WTC11 (cell line): Measurements from ENCODE around the gene CTAGE8.
"Not testable (repeated sequence)": the region's sequence is repeated elsewhere in the genome, so short reads cannot be mapped to it uniquely, and the experiment has no call there.

Experiments used
- CREB1 ChIP-seq: sonication (generic); formaldehyde crosslinking; IDR thresholded peaks from 2 replicates; pipeline ENCODE4 v1.8.0; 2023; ENCODE audit warnings: mild to moderate bottlenecking, missing genetic modification reagents
- GTF2I ChIP-seq: fragments of 250-450 bp; sonication (Bioruptor Pico); conservative IDR thresholded peaks from 2 replicates; pipeline ENCODE4 v1.4.0; 2021; ENCODE audit warnings: mild to moderate bottlenecking
- TF ChIP-seq, protein P1 (sequence below): fragments of 200-600 bp; IDR thresholded peaks from 2 replicates; pipeline ENCODE4 v1.8.0; 2022; ENCODE audit warnings: antibody characterized with exemption
- TF ChIP-seq, protein P2 (sequence below): sonication (generic); formaldehyde crosslinking; conservative IDR thresholded peaks from 2 replicates; pipeline ENCODE4 v1.8.1; 2022; ENCODE audit warnings: mild to moderate bottlenecking, missing genetic modification reagents

- TF ChIP-seq, protein P1, sequence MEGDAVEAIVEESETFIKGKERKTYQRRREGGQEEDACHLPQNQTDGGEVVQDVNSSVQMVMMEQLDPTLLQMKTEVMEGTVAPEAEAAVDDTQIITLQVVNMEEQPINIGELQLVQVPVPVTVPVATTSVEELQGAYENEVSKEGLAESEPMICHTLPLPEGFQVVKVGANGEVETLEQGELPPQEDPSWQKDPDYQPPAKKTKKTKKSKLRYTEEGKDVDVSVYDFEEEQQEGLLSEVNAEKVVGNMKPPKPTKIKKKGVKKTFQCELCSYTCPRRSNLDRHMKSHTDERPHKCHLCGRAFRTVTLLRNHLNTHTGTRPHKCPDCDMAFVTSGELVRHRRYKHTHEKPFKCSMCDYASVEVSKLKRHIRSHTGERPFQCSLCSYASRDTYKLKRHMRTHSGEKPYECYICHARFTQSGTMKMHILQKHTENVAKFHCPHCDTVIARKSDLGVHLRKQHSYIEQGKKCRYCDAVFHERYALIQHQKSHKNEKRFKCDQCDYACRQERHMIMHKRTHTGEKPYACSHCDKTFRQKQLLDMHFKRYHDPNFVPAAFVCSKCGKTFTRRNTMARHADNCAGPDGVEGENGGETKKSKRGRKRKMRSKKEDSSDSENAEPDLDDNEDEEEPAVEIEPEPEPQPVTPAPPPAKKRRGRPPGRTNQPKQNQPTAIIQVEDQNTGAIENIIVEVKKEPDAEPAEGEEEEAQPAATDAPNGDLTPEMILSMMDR: not testable (repeated sequence)
- TF ChIP-seq CREB1, GTF2I (CRISPR knock-in tag): not testable (repeated sequence)
- TF ChIP-seq, protein P2, sequence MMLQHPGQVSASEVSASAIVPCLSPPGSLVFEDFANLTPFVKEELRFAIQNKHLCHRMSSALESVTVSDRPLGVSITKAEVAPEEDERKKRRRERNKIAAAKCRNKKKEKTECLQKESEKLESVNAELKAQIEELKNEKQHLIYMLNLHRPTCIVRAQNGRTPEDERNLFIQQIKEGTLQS: not testable (repeated sequence)
These were observed 29.7 kb downstream of the CTAGE8 start, which contains the start of gene OR2A42 for GRCh38 chr7:144239365-144239764.
